Gastrocnemius medialis (tissue), 4 donors: ENCODE measurements around the gene ITIH3. TPM values are rescaled to one million over a fixed set of nuclear protein-coding genes. Genes with fewer than 3 reads are reported as not detected.
A peak's percentile ranks its signal among the peaks of the same experiment; 100 is the strongest.

Source experiments
- ATAC-seq, 2 donors: fragments of 150-250 bp; one replicate each; pipeline ENCODE4 v1.9.1; 2016
- DNase-seq, 2 donors: peaks; one replicate each; pipeline ENCODE4 v3.0.0-alpha.2; 2019
- H3K27ac ChIP-seq, 4 donors: fragments of 200-600 bp; sonication (generic); 1 replicate in 1 of 4; 2 replicates in 3 of 4; pipeline ENCODE4 v1.5.1; 2016 to 2018; ENCODE audit warnings: mild to moderate bottlenecking in 2 of 4, moderate library complexity in 1 of 4
- H3K27me3 ChIP-seq, 3 donors: fragments of 200-600 bp; sonication (generic) in 2 of 3; 1 replicate in 1 of 3; 2 replicates in 2 of 3; pipeline versions ENCODE4 v1.5.1 to v1.6.0; 2016 to 2019; ENCODE audit warnings: mild to moderate bottlenecking in 1 of 3, moderate library complexity in 1 of 3
- H3K36me3 ChIP-seq, 2 donors: fragments of 200-600 bp; sonication (generic) in 1 of 2; one replicate each; pipeline ENCODE4 v1.5.1; 2017 to 2018
- H3K4me1 ChIP-seq, 2 donors: fragments of 200-600 bp; sonication (generic) in 1 of 2; one replicate each; pipeline ENCODE4 v1.5.1; 2016 to 2017; ENCODE audit warnings: mild to moderate bottlenecking in 2 of 2
- H3K4me3 ChIP-seq, 4 donors: fragments of 200-600 bp; sonication (generic) in 3 of 4; 1 replicate in 1 of 4; 2 replicates in 3 of 4; pipeline ENCODE4 v1.5.1; 2016 to 2019; ENCODE audit warnings: mild to moderate bottlenecking in 2 of 4
- H3K9me3 ChIP-seq, 3 donors: fragments of 200-600 bp; sonication (generic) in 2 of 3; 1 replicate in 1 of 3; 2 replicates in 2 of 3; pipeline ENCODE4 v1.5.1; 2016 to 2019
- CTCF ChIP-seq, 5 experiments: fragments of 450-650 bp in 3 of 5; fragments of 200-600 bp in 2 of 5; sonication (generic) in 2 of 5; IDR thresholded peaks in 4 of 5; conservative IDR thresholded peaks in 1 of 5; 1 replicate in 4 of 5; 2 replicates in 1 of 5; pipeline ENCODE4 v1.5.1; 2016 to 2019; ENCODE audit warnings: antibody characterized with exemption in 5 of 5, mild to moderate bottlenecking in 3 of 5, moderate library complexity in 3 of 5
- POLR2A ChIP-seq, 2 donors: fragments of 450-650 bp; IDR thresholded peaks; one replicate each; pipeline ENCODE4 v1.6.1; 2017; ENCODE audit warnings: antibody characterized with exemption in 2 of 2, mild to moderate bottlenecking in 2 of 2, moderate library complexity in 2 of 2
- in situ Hi-C, 4 donors: fragments of 200-750 bp; cut with MboI; loops; one replicate each; pipeline versions ENCODE4 v1.15.0 to v1.8.0; 2017; ENCODE audit warnings: low sequenced_read_pairs in 4 of 4
- intact Hi-C: fragments of 100-400 bp; cut with DNase I; formaldehyde crosslinking; loops from one replicate; pipeline ENCODE4 v1.15.1; 2023; ENCODE audit warnings: low total_unique reads
- total RNA-seq, 4 donors: library from RNA; depleted of rRNA; stranded (reverse); fragments of >200 nt; gene quantifications; one replicate each; pipeline versions ENCODE4 v1.1.0 to v1.2.3, GENCODE V29; 2016

Gene ITIH3
- total RNA-seq, 4 donors from 2014 or later, result 0.66 to 3.1 (median 1.5) TPM

- Histone ChIP-seq H3K4me3 (no peak overlapping the region), H3K27me3 (no peaks in the 10 kb centered on the region), H3K4me1 (peaks cover 31 to 32% of the 10 kb centered on the region in 2 donors), H3K36me3 (peaks cover 0 to 73% of the 10 kb centered on the region in 2 donors), H3K27ac (peak overlapping the region; percentile 51 to 96 (median 74)), H3K9me3 (no peaks in the 10 kb centered on the region)
- DNase-seq (no peak), ATAC-seq (no peak)
- in situ Hi-C loops (no loop called here), intact Hi-C loops (no loop called here)
- no peak for TF ChIP-seq POLR2A (IDR thresholded peaks at IDR 0.05)
- TF ChIP-seq CTCF (IDR thresholded peaks at IDR 0.05 in 4 of 5, conservative IDR thresholded peaks at IDR 0.05 in 1 of 5), result no peak
Observed at GRCh38 chr3:52827866-52828376, 33.3 kb downstream of the ITIH3 start.

GRCh38 chr3:52829482-52829881, 34.9 kb downstream of the ITIH3 start:
- Histone ChIP-seq H3K4me3 (no peak overlapping the region), H3K27me3 (no peaks in the 10 kb centered on the region), H3K9me3 (no peaks in the 10 kb centered on the region), H3K27ac (peak overlapping the region; percentile 96 to 98 (median 97)), H3K36me3 (peaks cover 0 to 57% of the 10 kb centered on the region in 2 donors), H3K4me1 (peaks cover 43 to 46% of the 10 kb centered on the region in 2 donors)
- DNase-seq (no peak), ATAC-seq (no peak)
- intact Hi-C loops, result no loop called here
- in situ Hi-C loops, result no loop called here
- TF ChIP-seq POLR2A (IDR thresholded peaks at IDR 0.05), result no peak
- TF ChIP-seq CTCF (IDR thresholded peaks at IDR 0.05 in 4 of 5, conservative IDR thresholded peaks at IDR 0.05 in 1 of 5), result no peak

GRCh38 chr3:52829906-52830463, 35.4 kb downstream of the ITIH3 start:
- Histone ChIP-seq H3K36me3 (peaks cover 0 to 52% of the 10 kb centered on the region in 2 donors), H3K27me3 (no peaks in the 10 kb centered on the region), H3K27ac (peak overlapping the region; percentile 96 to 98 (median 97)), H3K9me3 (no peaks in the 10 kb centered on the region), H3K4me3 (no peak overlapping the region), H3K4me1 (peaks cover 43 to 49% of the 10 kb centered on the region in 2 donors)
- TF ChIP-seq POLR2A (IDR thresholded peaks at IDR 0.05) (no peak), CTCF (IDR thresholded peaks at IDR 0.05 in 4 of 5, conservative IDR thresholded peaks at IDR 0.05 in 1 of 5) (no peak)
- intact Hi-C loops (loop anchor here (5.0 kb wide), 3 partner anchors 67 to 293 kb away; partner anchors contain the start of genes GNL3, PBRM1, STIMATE and UQCC5), in situ Hi-C loops (no loop called here)
- ATAC-seq (no peak), DNase-seq (no peak)

GRCh38 chr3:52830535-52831258, 36.1 kb downstream of the ITIH3 start, which contains the start of gene ITIH4:
ITIH4 (minus strand) TSS chr3:52830672; CDS start chr3:52830642, 30 bp downstream.
- no peaks in the 10 kb centered on the region for H3K9me3 ChIP-seq
- peaks cover 0 to 45% of the 10 kb centered on the region in 2 donors for H3K36me3 ChIP-seq
- intact Hi-C loops, result loop anchor here (5.0 kb wide), 3 partner anchors 67 to 293 kb away; partner anchors contain the start of genes GNL3, PBRM1, STIMATE and UQCC5
- ATAC-seq, result no peak
- peak within 1 kb of the TSS; percentile 96 to 98 (median 97) for H3K27ac ChIP-seq
- in situ Hi-C loops, result no loop called here
- TF ChIP-seq POLR2A (IDR thresholded peaks at IDR 0.05) (no peak), CTCF (IDR thresholded peaks at IDR 0.05 in 4 of 5, conservative IDR thresholded peaks at IDR 0.05 in 1 of 5) (no peak)
- H3K27me3 ChIP-seq, result no peaks in the 10 kb centered on the region
- peak within 1 kb of the TSS in 2 of 4 donors; percentile 3 to 15 for H3K4me3 ChIP-seq
- DNase-seq, result peak in 1 of 2 donors; percentile 10
- H3K4me1 ChIP-seq, result peaks cover 50 to 56% of the 10 kb centered on the region in 2 donors
